Endothelial cell of umbilical vein (primary cell): ENCODE measurements around the gene EPS15. TPM values are rescaled to one million over a fixed set of nuclear protein-coding genes. Genes with fewer than 3 reads are reported as not detected.
"Not testable (repeated sequence)": the region's sequence is repeated elsewhere in the genome, so short reads cannot be mapped to it uniquely, and the experiment has no call there.

Source experiments
- BruUV-seq: library from RNA; stranded (reverse); fragments of 400-500 nt; replicated peaks from 2 replicates; lab custom pipeline; 2021; lab: Mats Ljungman, UMichigan
- CTCF ChIA-PET: fragments of 300-600, 350-600 bp; sonication (Branson Sonifier 250); formaldehyde crosslinking; loops from one replicate; lab custom pipeline; 2021; ENCODE audit warnings: antibody characterized with exemption, inconsistent platforms; lab: Charles Lee
- POLR2A ChIA-PET: fragments of 300-600, 350-600 bp; sonication (Branson Sonifier 250); formaldehyde crosslinking; loops from one replicate; lab custom pipeline; 2021; ENCODE audit warnings: antibody characterized with exemption, inconsistent platforms; lab: Charles Lee
- DNase-seq: peaks from one replicate; pipeline ENCODE4 v3.0.0-alpha.2; 2011; ENCODE audit warnings: low read depth, low spot score
- FAIRE-seq: peaks from 2 replicates; lab custom pipeline; 2011; peaks lifted over from hg19 to GRCh38; lab: Jason Lieb, UNC
- H2AFZ ChIP-seq: 2 replicates; pipeline ENCODE4 v1.6.0; 2012; ENCODE audit warnings: low read depth, low read length, control low read depth, inconsistent platforms
- H3K27ac ChIP-seq: 2 replicates; pipeline ENCODE4 v1.5.1; 2011; ENCODE audit warnings: low read depth, mild to moderate bottlenecking, control low read depth, low read length, moderate library complexity; ENCODE audit not compliant: insufficient read depth
- H3K27me3 ChIP-seq, 2 experiments: 2 replicates each; pipeline versions ENCODE4 v1.6.0 to v1.6.1; 2011; ENCODE audit warnings: low read length in 2 of 2, mixed read lengths in 1 of 2; ENCODE audit not compliant: control insufficient read depth in 2 of 2, insufficient read depth in 2 of 2
- H3K36me3 ChIP-seq, 2 experiments: 2 replicates in 1 of 2; 3 replicates in 1 of 2; pipeline ENCODE4 v1.5.1; 2011; ENCODE audit warnings: low read length in 2 of 2, mild to moderate bottlenecking in 1 of 2, moderate library complexity in 1 of 2; ENCODE audit not compliant: control insufficient read depth in 2 of 2, insufficient read depth in 2 of 2; ENCODE audit errors: extremely low read depth in 1 of 2
- H3K4me1 ChIP-seq: 3 replicates; pipeline ENCODE4 v1.5.1; 2011; ENCODE audit warnings: mild to moderate bottlenecking, low read length; ENCODE audit not compliant: control insufficient read depth, insufficient read depth; ENCODE audit errors: extremely low read depth
- H3K4me2 ChIP-seq: 2 replicates; pipeline ENCODE4 v1.6.1; 2011; ENCODE audit warnings: low read length, control low read depth, mixed read lengths; ENCODE audit not compliant: insufficient read depth
- H3K4me3 ChIP-seq, 3 experiments: fragments of 200-600 bp in 1 of 3; sonication (generic), shearing (Covaris generic) in 1 of 3; replicated peaks in 1 of 3; 2 replicates each; pipeline ENCODE4 v1.5.1; 2011 to 2016; ENCODE audit warnings: control low read depth in 3 of 3, low read length in 3 of 3, mild to moderate bottlenecking in 2 of 3, inconsistent platforms in 1 of 3, low read depth in 1 of 3, moderate library complexity in 1 of 3; ENCODE audit not compliant: insufficient read depth in 1 of 3
- H3K79me2 ChIP-seq: 2 replicates; pipeline ENCODE4 v1.6.0; 2012; ENCODE audit warnings: low read length, inconsistent platforms; ENCODE audit not compliant: control insufficient read depth, insufficient read depth
- H3K9ac ChIP-seq: replicated peaks from 2 replicates; pipeline ENCODE3; 2011; ENCODE audit warnings: low read length, control low read depth; ENCODE audit not compliant: insufficient read depth; ENCODE audit errors: extremely low read depth
- H3K9me1 ChIP-seq: replicated peaks from 3 replicates; pipeline ENCODE4 v1.6.0; 2011; ENCODE audit warnings: mild to moderate bottlenecking, low read length; ENCODE audit not compliant: control insufficient read depth, insufficient read depth; ENCODE audit errors: extremely low read depth
- H3K9me3 ChIP-seq: replicated peaks from 2 replicates; pipeline ENCODE4 v1.5.1; 2012; ENCODE audit warnings: low read length, inconsistent platforms; ENCODE audit not compliant: control insufficient read depth, insufficient read depth
- H4K20me1 ChIP-seq: replicated peaks from 2 replicates; pipeline ENCODE3; 2011; ENCODE audit warnings: mild to moderate bottlenecking, low read length; ENCODE audit not compliant: control insufficient read depth, insufficient read depth; ENCODE audit errors: extremely low read depth
- CTCF ChIP-seq, 2 donors: IDR thresholded peaks; 1 replicate in 1 of 2; 2 replicates in 1 of 2; pipeline ENCODE4 v1.5.1; 2011; ENCODE audit warnings: low read length in 2 of 2, mild to moderate bottlenecking in 2 of 2, moderate library complexity in 2 of 2, control low read depth in 1 of 2, inconsistent platforms in 1 of 2, low read depth in 1 of 2; ENCODE audit not compliant: insufficient read depth in 1 of 2; ENCODE audit errors: extremely low read depth in 1 of 2
- FOS ChIP-seq: IDR thresholded peaks from 2 replicates; pipeline ENCODE4 v1.6.1; 2011; ENCODE audit warnings: mild to moderate bottlenecking, low read length, moderate library complexity, borderline replicate concordance; ENCODE audit not compliant: insufficient read depth
- GATA2 ChIP-seq: IDR thresholded peaks from 2 replicates; pipeline ENCODE4 v1.7.0; 2011; ENCODE audit warnings: low read depth, mild to moderate bottlenecking, moderate library complexity, mixed read lengths, low read length; ENCODE audit not compliant: insufficient read length, insufficient read depth
- MYC ChIP-seq: IDR thresholded peaks from one replicate; pipeline ENCODE4 v1.6.1; 2011; ENCODE audit warnings: mild to moderate bottlenecking, low read depth, low read length
- POLR2A ChIP-seq: IDR thresholded peaks from 2 replicates; pipeline ENCODE4 v1.6.1; 2012; ENCODE audit warnings: low read depth, mild to moderate bottlenecking, control low read depth, low read length
- POLR2AphosphoS5 ChIP-seq: IDR thresholded peaks from 2 replicates; pipeline ENCODE4 v1.6.1; 2012; ENCODE audit warnings: low read depth, mild to moderate bottlenecking, control low read depth, low read length, moderate library complexity; ENCODE audit not compliant: insufficient read depth
- dilution Hi-C: fragments of 300-500 bp; cut with MboI; formaldehyde crosslinking; loops from one replicate; pipeline ENCODE4 v1.15.0; 2019; ENCODE audit warnings: low sequenced_read_pairs; ENCODE audit not compliant: extremely low pct_ligation_motif_present
- intact Hi-C: fragments of 100-400 bp; cut with micrococcal nuclease; formaldehyde crosslinking; loops from one replicate; pipeline ENCODE4 v1.10.0; 2022
- polyA plus RNA-seq, 4 experiments: library from polyadenylated mRNA; depleted of rRNA in 3 of 4; stranded (reverse) in 3 of 4; unstranded in 1 of 4; fragments of >200 nt; gene quantifications; 2 replicates each; pipeline versions ENCODE4 v1.2.1 to v1.2.3, GENCODE V29; 2011 to 2012; ENCODE audit warnings: missing spikeins in 1 of 4
- total RNA-seq: library from RNA; stranded (reverse); gene quantifications from 2 replicates; pipeline ENCODE4 v1.2.3, GENCODE V29; 2021
- TF ChIP-seq, protein P1 (sequence below): IDR thresholded peaks from 2 replicates; pipeline ENCODE4 v1.6.1; 2011; ENCODE audit not compliant: insufficient read depth, insufficient read length

The EPS15 gene
- total and polyA plus RNA-seq, 2 donors (not counting 3 experiments of a cell fraction or from before 2014, with no cell fraction given): 15.4 to 44.8 TPM

DNA sequence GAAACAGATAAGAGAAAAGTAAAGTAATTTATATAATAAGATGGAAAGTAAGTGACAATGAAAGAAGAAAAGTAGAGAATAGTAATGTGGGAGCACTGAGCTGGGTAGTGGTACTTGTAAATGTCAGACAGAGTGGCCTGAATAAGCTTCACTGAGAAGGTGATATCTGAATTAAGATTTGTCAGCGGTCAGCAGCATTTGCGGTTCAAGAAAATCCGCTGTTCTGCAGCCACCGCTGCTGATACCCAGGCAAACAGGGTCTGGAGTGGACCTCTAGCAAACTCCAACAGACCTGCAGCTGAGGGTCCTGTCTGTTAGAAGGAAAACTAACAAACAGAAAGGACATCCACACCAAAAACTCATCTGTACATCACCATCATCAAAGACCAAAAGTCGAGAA is 132.8 kb downstream of the EPS15 start:
- H3K9ac ChIP-seq, BruUV-seq, H3K4me1 ChIP-seq, FAIRE-seq, H3K79me2 ChIP-seq, H3K9me1 ChIP-seq, H3K36me3 ChIP-seq, H4K20me1 ChIP-seq, H3K4me3 ChIP-seq, H3K27me3 ChIP-seq, H3K27ac ChIP-seq, dilution Hi-C loops, H3K9me3 ChIP-seq, H3K4me2 ChIP-seq, CTCF ChIA-PET, intact Hi-C loops, H2AFZ ChIP-seq, DNase-seq: not testable (repeated sequence)
- POLR2A ChIA-PET: interaction anchor here (0.6 kb wide), 1 partner anchor 210 kb away, joined by 8 read pairs; no protein-coding TSS in a partner anchor

DNA sequence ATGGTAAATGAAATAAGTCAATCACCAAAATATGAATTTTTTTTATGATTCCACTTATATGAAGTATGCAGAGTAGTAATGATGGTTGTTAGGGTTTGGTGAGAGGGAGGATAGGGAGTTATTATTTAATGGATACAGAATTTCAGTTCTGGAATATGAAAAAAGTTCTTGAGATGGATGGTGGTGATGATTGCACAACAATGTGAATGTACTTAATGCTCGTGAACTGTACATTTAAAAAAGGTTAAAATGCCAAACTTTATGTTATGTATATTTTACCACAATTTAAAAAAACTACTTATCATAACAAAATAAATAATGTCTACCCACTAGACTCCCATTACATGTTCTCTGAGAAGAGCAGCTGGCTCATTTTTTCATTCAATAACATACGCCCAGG is 133.3 kb downstream of the EPS15 start:
- TF ChIP-seq, protein P1, sequence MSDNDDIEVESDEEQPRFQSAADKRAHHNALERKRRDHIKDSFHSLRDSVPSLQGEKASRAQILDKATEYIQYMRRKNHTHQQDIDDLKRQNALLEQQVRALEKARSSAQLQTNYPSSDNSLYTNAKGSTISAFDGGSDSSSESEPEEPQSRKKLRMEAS: no peak
- no peak for TF ChIP-seq CTCF (IDR thresholded peaks at IDR 0.05; ENCODE audit: extremely low read depth in 1 of 2, insufficient read depth in 1 of 2, low read depth in 1 of 2, low read length in 2 of 2)
- TF ChIP-seq FOS: no peak
- TF ChIP-seq POLR2A: no peak
- no peak for TF ChIP-seq MYC
- no peak for TF ChIP-seq GATA2
- no peak for TF ChIP-seq POLR2AphosphoS5
- ChIA-PET POLR2A (interaction anchor here (0.6 kb wide), 1 partner anchor 211 kb away, joined by 8 read pairs; no protein-coding TSS in a partner anchor), CTCF (no interaction called here)
- FAIRE-seq: no peak
- no peaks in the 10 kb centered on the region for H3K79me2 ChIP-seq
- no TSS peak for BruUV-seq
- no peak overlapping the region for H3K4me3 ChIP-seq
- H3K27me3 ChIP-seq: no peaks in the 10 kb centered on the region
- no peaks in the 10 kb centered on the region for H3K4me1 ChIP-seq
- H4K20me1 ChIP-seq: no peaks in the 10 kb centered on the region
- H3K9me3 ChIP-seq: no peaks in the 10 kb centered on the region
- no peak overlapping the region for H3K27ac ChIP-seq
- no peak overlapping the region for H2AFZ ChIP-seq
- no peaks in the 10 kb centered on the region for H3K9me1 ChIP-seq
- intact Hi-C loops (no loop called here), dilution Hi-C loops (no loop called here)
- H3K4me2 ChIP-seq: no peak overlapping the region
- DNase-seq: no peak
- peaks cover 0 to 6% of the 10 kb centered on the region in 2 experiments for H3K36me3 ChIP-seq
- no peak overlapping the region for H3K9ac ChIP-seq
